Stimulated activated naive CD8-positive, alpha-beta T cell treated with anti-CD3 and anti-CD28 coated beads, Interleukin-15, amount 100 ng/mL, for 72 hours (primary cell): ENCODE data around the gene CFAP299.
"Not testable (repeated sequence)": the region's sequence is repeated elsewhere in the genome, so short reads cannot be mapped to it uniquely, and the experiment has no call there.

ENCODE experiments used
- ATAC-seq: fragments of 150-1000 bp; cut with Tn5 transposase; 2 replicates; pipeline ENCODE4 v1.10.0; 2021; ENCODE audit warnings: mild to moderate bottlenecking, moderate library complexity
- DNase-seq, 2 donors: peaks; one replicate each; pipeline ENCODE4 v3.0.0; 2021 to 2022
- H3K27ac Mint-ChIP-seq, 2 donors: one replicate each; pipeline ENCODE4 v1.8.0; 2022; ENCODE audit warnings: mild to moderate bottlenecking in 2 of 2, mixed read lengths in 2 of 2, moderate library complexity in 2 of 2
- H3K27me3 Mint-ChIP-seq: one replicate; pipeline ENCODE4 v1.8.0; 2022; ENCODE audit warnings: mixed read lengths
- H3K4me1 Mint-ChIP-seq: one replicate; pipeline ENCODE4 v1.8.0; 2022; ENCODE audit warnings: mild to moderate bottlenecking, mixed read lengths
- H3K4me3 Mint-ChIP-seq, 2 donors: one replicate each; pipeline ENCODE4 v1.8.0; 2022; ENCODE audit warnings: mild to moderate bottlenecking in 2 of 2, mixed read lengths in 2 of 2, moderate library complexity in 1 of 2
- H3K9me3 Mint-ChIP-seq, 2 donors: one replicate each; pipeline ENCODE4 v1.8.0; 2022; ENCODE audit warnings: mixed read lengths in 2 of 2

The CFAP299 gene

DNA sequence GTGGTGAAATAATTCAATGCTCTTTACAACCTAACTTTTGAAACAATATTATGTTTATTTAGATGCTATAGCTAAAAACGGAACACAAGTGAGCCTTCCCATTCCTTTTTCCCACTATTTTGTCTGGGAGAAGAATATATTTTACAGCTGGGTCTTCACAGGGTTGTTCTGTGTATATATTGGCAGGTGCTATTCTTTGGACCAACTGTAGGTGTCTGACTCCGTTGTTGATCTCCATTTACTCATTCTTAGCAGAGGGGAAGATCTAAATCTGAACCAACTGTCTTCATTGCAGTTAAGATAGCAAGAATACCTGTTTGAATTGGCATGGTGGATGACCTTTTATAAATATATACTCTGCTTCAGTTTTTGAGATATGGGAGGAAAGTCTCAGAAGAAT lies 257.4 kb downstream of the CFAP299 start:
- ATAC-seq: no peak
- no peak overlapping the region for H3K4me3 Mint-ChIP-seq
- no peak overlapping the region for H3K27ac Mint-ChIP-seq
- H3K9me3 Mint-ChIP-seq: peaks cover 6 to 8% of the 10 kb centered on the region in 2 donors
- H3K4me1 Mint-ChIP-seq: no peaks in the 10 kb centered on the region
- no peaks in the 10 kb centered on the region for H3K27me3 Mint-ChIP-seq
- no peak for DNase-seq

DNA sequence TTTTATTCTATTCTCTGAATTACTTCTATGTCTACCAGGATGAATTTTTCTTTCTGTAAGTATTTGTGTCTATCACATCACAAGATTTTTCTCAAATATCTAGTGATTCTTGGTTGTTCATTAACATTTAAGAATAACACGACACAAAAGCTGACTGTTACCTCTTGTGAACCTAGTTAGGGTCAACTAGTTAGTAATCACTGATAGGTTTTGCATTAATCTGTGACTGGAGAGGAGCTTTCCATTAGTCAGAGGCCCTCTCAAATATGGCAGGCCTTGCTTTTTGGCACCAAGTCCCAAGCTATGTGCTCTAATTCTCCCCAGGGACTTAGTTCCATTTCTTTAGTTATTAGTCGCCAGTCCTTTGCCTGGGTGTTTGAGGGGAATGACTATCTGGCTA lies 259.2 kb downstream of the CFAP299 start:
- ATAC-seq (no peak), DNase-seq (no peak)
- Mint-ChIP-seq H3K4me1 (no peaks in the 10 kb centered on the region), H3K27ac (no peak overlapping the region), H3K4me3 (no peak overlapping the region), H3K27me3 (no peaks in the 10 kb centered on the region), H3K9me3 (peaks cover 6 to 8% of the 10 kb centered on the region in 2 donors)

DNA sequence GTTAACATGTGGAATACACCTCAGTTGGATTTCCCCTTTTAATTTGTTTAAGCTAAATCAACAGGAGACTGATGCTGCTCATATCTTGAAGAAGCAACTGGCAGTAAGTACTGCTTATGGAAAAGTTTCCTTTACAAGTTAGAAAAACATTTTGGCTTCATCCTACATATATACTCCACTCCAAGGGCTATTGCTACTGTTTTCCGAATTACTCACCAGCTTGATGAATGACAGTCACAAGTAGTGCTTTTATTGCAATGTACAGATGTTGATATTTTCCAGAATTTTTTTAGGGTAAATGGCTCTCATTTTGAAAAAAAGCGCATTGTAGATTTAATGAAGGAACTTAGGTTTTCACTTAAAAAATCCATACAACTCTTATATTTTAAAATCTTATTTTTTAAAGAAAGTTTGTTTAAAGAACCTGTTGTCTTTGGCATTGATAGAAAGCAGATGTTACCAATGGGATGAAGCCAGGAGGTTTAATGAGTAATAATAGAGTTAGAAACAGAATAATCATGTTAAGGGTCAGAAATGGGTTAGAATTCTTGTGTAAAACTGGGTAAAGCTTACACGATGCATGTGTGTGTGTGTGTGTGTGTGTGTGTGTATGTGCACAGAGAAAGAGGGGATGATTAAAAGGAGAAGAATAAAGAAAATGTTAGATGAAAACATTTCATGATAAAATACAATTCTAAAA lies 272.9 kb downstream of the CFAP299 start:
- Mint-ChIP-seq H3K27ac (no peak overlapping the region), H3K27me3 (no peaks in the 10 kb centered on the region), H3K9me3 (peaks cover 4 to 7% of the 10 kb centered on the region in 2 donors), H3K4me3 (no peak overlapping the region), H3K4me1 (no peaks in the 10 kb centered on the region)
- no peak for DNase-seq
- ATAC-seq: no peak

DNA sequence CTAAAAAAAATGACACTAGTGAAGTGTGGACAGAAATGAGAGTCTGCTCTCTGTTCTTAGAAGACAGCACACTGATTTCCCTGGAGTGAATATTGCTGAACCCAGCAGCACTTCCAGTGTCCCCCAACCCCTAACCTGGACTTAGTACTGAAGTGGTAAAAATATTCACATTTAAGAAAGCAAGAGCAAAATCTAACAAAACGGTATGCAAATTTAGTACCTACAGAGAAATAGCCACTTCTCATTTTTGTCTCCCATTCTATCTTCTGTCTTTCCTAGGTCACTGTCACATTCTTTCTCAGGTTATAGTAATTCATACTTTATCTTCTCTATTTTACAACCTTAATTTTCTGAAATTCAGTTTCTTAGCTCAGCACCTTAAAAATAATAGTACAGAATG lies 274.7 kb downstream of the CFAP299 start:
- DNase-seq (no peak), ATAC-seq (no peak)
- H3K27ac Mint-ChIP-seq: peak overlapping the region in 1 of 2 donors; percentile 76
- peaks cover 4 to 7% of the 10 kb centered on the region in 2 donors for H3K9me3 Mint-ChIP-seq
- H3K4me3 Mint-ChIP-seq: no peak overlapping the region
- H3K4me1 Mint-ChIP-seq: no peaks in the 10 kb centered on the region
- H3K27me3 Mint-ChIP-seq: no peaks in the 10 kb centered on the region

DNA sequence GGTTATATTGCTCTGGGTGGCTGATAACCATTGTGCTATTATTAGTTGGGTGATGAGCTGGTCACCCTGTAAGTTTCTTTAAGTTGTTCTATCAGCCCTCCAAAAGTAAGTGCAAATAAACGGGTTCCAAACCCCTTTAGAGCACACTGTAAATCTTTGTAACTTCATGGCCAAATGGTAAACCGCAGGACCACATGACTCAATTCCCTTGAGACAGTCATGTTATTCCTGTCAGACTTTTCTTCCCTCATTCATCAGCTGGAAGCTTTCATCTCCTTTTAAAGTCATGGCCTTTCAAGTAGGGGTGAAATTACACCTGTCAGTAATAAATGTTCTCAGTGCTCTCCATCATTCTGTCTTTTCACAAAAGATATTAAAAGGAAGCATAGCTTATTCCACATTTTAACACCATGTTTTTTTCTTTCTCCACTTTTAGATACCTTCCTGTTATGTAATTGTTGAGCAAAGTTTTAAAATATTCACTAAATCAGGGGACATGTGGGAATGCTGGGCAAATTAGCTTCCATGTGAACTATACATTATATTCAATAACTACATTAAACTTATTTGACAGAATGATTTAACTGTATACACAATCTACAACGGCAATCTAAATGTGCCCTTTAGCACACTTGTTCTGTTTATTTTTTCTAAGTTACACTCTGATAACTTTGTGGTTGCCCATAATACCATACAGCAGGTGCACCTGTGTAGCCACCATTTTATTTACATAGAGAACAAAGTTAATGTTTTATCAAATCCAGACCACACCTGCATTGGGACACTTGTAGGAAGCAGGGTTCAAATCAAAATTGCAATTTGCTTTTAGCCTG lies 275.5 kb downstream of the CFAP299 start:
- H3K9me3 Mint-ChIP-seq: peaks cover 4 to 7% of the 10 kb centered on the region in 2 donors
- H3K27ac Mint-ChIP-seq: peak overlapping the region in 1 of 2 donors; percentile 70
- no peaks in the 10 kb centered on the region for H3K27me3 Mint-ChIP-seq
- H3K4me3 Mint-ChIP-seq: no peak overlapping the region
- no peaks in the 10 kb centered on the region for H3K4me1 Mint-ChIP-seq
- no peak for ATAC-seq
- no peak for DNase-seq

DNA sequence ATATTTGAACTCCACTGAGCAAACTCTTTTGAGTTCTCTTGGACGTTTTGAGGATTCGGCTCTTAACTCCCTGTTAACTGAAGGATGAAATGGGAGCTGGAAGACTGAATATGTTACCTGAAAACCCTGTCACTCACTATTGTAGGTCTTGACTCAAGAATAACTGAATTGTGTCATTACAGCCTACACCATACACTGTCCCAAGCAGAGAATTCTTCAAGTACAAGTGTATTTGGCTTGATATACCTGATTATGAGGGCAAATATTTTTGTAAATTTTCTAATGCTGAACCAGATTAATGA lies 276.1 kb downstream of the CFAP299 start:
- Mint-ChIP-seq H3K4me1 (no peaks in the 10 kb centered on the region), H3K9me3 (peaks cover 4 to 7% of the 10 kb centered on the region in 2 donors), H3K27me3 (no peaks in the 10 kb centered on the region), H3K27ac (no peak overlapping the region), H3K4me3 (no peak overlapping the region)
- ATAC-seq: no peak
- DNase-seq: no peak

DNA sequence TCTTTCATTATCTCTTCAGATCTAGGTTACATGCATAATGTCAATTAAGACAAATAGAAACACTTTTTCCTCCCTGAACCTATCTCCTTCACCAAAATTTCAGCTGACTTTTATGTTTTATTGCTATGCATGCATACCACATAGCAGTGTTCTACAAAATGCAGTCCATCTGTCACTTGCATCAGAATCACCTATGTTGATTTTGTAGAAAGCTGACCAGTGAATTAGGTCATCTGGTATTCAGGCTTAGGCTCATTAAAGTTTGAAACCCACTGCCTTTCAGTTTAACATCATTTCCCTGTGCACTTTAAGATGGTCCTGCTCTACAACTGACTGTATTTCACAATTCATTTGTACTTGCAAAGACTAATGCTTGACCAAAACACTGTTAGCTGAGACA lies 277.9 kb downstream of the CFAP299 start:
- ATAC-seq (no peak), DNase-seq (no peak)
- Mint-ChIP-seq H3K4me3 (no peak overlapping the region), H3K9me3 (no peaks in the 10 kb centered on the region), H3K27me3 (no peaks in the 10 kb centered on the region), H3K4me1 (no peaks in the 10 kb centered on the region), H3K27ac (no peak overlapping the region)

DNA sequence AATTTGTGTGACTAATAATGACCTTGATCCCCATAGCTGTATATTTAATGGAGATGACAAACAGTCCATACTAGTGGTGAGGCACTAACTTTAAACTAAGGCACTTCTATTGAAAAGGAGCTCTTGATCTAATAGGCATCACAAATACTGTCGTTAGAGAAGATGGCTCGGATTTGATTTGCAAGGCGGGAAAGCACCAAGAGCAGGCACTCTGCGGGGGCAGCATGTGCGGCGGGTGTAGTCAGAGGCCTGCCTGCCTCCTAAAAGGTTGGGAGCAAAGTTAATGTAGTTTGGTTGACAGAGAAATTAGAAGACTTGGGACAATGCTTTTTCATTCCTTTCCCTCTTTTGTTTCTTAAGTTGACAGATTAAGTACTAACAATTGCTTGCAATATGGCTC lies 278.8 kb downstream of the CFAP299 start:
- no peak overlapping the region for H3K4me3 Mint-ChIP-seq
- H3K9me3 Mint-ChIP-seq: no peaks in the 10 kb centered on the region
- H3K4me1 Mint-ChIP-seq: no peaks in the 10 kb centered on the region
- no peak overlapping the region for H3K27ac Mint-ChIP-seq
- no peak for DNase-seq
- ATAC-seq: no peak
- no peaks in the 10 kb centered on the region for H3K27me3 Mint-ChIP-seq

DNA sequence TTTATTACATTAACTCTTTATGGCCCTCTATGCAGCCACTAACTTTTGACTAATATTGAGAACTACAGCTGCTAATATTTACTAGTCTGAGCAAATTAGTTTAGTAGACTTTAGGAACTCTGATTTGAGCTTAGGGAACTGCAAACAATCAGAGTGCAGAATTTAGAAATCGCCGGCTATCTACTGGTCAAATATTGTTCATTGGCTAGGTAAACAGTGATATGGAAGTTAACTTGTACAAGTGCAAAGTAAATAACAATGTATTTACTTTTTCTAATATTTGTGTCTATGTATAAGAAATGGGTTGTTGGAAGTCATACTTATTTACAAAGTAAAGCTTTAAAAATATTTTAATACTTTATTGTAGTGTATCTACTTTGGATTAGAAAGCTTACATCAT lies 279.6 kb downstream of the CFAP299 start:
- Mint-ChIP-seq H3K27ac (no peak overlapping the region), H3K4me3 (no peak overlapping the region), H3K27me3 (no peaks in the 10 kb centered on the region), H3K9me3 (no peaks in the 10 kb centered on the region), H3K4me1 (no peaks in the 10 kb centered on the region)
- DNase-seq (no peak), ATAC-seq (no peak)

DNA sequence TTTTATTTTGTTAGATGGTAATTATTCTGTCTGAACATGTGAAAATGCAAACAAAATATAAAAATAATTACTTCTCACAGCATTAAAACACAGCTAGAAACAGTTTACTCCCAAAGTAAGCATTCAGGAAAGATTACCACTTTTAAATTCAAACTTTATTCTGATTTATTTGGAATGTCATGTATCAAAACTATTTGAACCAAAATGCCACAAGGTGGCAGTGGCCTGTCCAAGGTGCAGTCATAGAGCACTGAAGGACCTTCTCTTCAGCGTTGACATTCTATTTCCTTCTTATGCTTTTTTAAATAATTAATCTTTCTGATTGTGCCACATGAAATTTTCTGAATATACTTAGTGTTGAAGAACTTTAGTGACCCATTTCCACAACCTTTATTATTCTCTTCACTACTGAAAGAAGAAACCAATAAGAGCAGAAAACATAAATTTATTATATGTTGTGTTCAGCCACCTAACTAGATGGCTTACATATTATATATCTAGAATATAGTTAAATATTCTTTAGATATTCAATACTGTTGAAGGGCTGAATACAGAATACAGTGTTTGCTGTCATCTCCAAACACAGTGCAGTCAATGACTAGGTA lies 283.6 kb downstream of the CFAP299 start:
- Mint-ChIP-seq H3K27me3 (no peaks in the 10 kb centered on the region), H3K4me3 (no peak overlapping the region), H3K27ac (no peak overlapping the region), H3K4me1 (no peaks in the 10 kb centered on the region), H3K9me3 (peaks cover 10 to 16% of the 10 kb centered on the region in 2 donors)
- DNase-seq (no peak), ATAC-seq (no peak)

DNA sequence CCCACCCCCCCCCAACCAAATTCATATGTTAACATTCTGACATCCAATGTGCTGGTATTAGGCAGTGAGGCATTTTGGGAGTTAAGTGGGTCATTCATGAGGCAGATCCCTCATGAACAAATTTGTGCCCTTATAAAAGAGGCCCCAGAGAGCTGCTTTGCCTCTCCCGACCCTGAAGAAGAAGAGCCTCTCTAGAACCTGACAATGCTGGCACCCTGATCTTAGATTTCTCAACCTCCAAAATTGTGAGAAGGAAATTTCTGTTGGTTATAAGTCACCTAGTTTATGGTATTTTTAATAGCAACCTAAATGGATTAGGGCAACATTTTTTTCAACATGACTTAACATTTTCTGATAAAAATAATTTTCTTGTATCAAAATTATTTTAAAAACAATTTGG lies 296.3 kb downstream of the CFAP299 start:
- peaks cover 3 to 15% of the 10 kb centered on the region in 2 donors for H3K9me3 Mint-ChIP-seq
- DNase-seq (no peak), ATAC-seq (no peak)
- H3K27ac Mint-ChIP-seq: no peak overlapping the region
- H3K4me3 Mint-ChIP-seq: no peak overlapping the region
- no peaks in the 10 kb centered on the region for H3K27me3 Mint-ChIP-seq
- no peaks in the 10 kb centered on the region for H3K4me1 Mint-ChIP-seq

DNA sequence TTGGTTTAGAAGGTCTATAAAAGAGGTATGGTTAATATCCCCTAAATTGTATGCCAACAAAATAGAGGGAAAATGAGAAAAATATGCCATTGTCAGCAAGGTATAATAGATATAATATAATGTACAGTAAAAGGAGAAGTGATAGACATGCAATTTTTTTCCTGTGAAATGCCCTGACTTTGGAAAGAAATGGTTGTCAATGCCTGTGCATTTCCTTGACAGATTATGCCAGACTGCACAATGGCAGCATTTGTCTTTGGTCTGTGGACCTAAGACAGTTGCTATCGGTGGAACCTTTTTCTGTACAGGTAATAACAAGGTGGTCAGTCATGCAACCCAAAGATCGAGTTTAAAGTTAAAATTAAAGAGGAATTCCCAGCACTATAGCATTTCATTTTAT lies 301.7 kb downstream of the CFAP299 start:
- Mint-ChIP-seq H3K4me3 (no peak overlapping the region), H3K27ac (no peak overlapping the region), H3K27me3 (no peaks in the 10 kb centered on the region), H3K9me3 (no peaks in the 10 kb centered on the region), H3K4me1 (no peaks in the 10 kb centered on the region)
- ATAC-seq: no peak
- DNase-seq: no peak

DNA sequence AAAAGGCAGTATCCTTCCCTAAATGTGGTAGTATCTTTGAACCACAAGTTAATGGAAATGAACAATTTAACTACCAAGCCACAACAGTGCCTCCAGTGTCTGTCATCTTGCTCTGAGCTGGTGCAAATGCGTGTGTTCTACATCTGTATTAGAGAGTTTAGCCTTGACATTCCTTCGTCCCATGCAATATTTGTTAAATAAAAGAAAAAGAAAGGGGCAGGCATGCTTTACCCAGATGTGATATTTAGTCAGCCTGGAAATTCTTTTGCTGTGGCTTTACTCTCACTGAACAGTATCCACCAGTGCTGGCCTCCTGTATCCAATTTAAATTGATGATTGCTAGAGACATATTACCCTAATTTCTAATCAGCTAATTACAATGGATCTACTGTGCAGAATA lies 310.5 kb downstream of the CFAP299 start:
- no peaks in the 10 kb centered on the region for H3K27me3 Mint-ChIP-seq
- no peaks in the 10 kb centered on the region for H3K9me3 Mint-ChIP-seq
- H3K27ac Mint-ChIP-seq: no peak overlapping the region
- ATAC-seq: no peak
- DNase-seq: no peak
- no peak overlapping the region for H3K4me3 Mint-ChIP-seq
- no peaks in the 10 kb centered on the region for H3K4me1 Mint-ChIP-seq

DNA sequence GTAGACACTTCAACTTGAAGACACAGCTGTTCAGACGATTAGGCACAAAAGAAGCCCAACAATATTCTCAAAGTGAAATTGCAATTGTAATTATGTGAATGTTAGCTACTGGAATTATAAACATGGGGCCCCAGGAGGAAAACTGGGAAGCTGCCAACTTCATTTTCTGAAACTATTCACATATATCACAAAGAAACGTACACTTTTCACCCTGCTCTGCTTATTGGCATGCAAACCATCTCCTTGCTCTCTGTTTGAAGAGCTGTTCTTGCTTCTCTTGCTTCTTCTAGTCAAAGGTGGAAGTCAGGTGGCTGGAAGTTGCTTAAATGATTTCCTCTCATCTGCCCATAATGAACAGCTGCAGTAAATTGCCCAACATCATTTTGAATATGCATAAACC lies 320.1 kb downstream of the CFAP299 start:
- Mint-ChIP-seq H3K9me3 (peaks cover 0 to 13% of the 10 kb centered on the region in 2 donors), H3K4me1 (no peaks in the 10 kb centered on the region), H3K27ac (no peak overlapping the region), H3K27me3 (no peaks in the 10 kb centered on the region), H3K4me3 (no peak overlapping the region)
- DNase-seq (no peak), ATAC-seq (no peak)

DNA sequence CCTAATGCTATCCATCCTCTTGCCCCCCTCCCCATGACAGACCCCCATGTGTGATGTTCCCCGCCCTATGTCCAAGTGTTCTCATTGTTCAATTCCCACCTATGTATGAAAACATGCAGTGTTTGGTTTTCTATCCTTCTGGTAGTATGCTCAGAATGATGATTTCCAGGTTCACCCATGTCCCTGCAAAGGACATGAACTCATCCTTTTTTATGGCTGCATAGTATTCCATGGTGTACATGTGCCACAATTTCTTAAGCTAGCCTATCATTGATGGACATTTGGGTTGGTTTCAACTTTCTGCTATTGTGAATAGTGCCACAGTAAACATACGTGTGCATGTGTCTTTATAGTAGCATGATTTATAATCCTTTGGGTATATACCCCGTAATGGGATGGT lies 334.6 kb downstream of the CFAP299 start:
- not testable (repeated sequence) for H3K27me3 Mint-ChIP-seq, H3K4me3 Mint-ChIP-seq, H3K4me1 Mint-ChIP-seq, DNase-seq, ATAC-seq, H3K27ac Mint-ChIP-seq
- peaks cover 16 to 17% of the 10 kb centered on the region in 2 donors for H3K9me3 Mint-ChIP-seq

DNA sequence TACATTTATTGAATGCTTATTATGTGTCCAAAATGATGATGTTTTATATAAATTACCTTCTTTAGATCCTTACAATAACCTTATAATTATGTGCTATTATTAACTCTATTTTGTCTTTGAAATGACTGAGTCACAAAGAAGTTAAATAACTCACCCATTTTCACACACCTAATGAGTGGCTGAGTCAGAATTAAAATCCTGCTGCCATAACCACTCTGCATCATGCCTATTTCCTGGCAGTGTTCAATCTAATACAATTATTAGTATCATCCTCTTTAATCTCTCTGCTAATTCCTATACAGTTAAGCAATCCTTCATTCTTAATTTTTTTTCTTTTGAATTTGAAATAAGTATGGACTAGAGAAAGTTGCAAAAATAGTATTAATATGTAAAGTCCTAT lies 342.9 kb downstream of the CFAP299 start:
- Mint-ChIP-seq H3K27me3 (no peaks in the 10 kb centered on the region), H3K4me3 (peak overlapping the region in 1 of 2 donors; percentile 53), H3K9me3 (peaks cover 8 to 12% of the 10 kb centered on the region in 2 donors), H3K4me1 (peaks cover 13% of the 10 kb centered on the region), H3K27ac (peak overlapping the region in 1 of 2 donors; percentile 79)
- no peak for DNase-seq
- peak; percentile 59 for ATAC-seq
